HCT116 (cell line): ENCODE measurements around the gene ESR2. TPM values are rescaled to one million over a fixed set of nuclear protein-coding genes. Genes with fewer than 3 reads are reported as not detected.

Experiments
- ATAC-seq: fragments of 200-7000 bp; cut with Tn5 transposase; 2 replicates; pipeline ENCODE4 v1.9.1; 2020; ENCODE audit warnings: mild to moderate bottlenecking, moderate library complexity
- BruUV-seq: library from RNA; stranded (reverse); fragments of 400-500 nt; replicated peaks from 2 replicates; lab custom pipeline; 2021; lab: Mats Ljungman, UMichigan
- CTCF ChIA-PET: fragments of 300-600 bp; sonication (Branson Sonifier 250); formaldehyde crosslinking; loops from one replicate; lab custom pipeline; 2021; ENCODE audit warnings: antibody characterized with exemption; lab: Charles Lee
- POLR2A ChIA-PET: fragments of 300-600, 350-600 bp; sonication (Branson Sonifier 250); formaldehyde crosslinking; loops from one replicate; lab custom pipeline; 2021; ENCODE audit warnings: antibody characterized with exemption; lab: Charles Lee
- RAD21 ChIA-PET, 2 experiments: fragments of 300-600 bp; sonication (Branson Sonifier 250); formaldehyde crosslinking; loops; one replicate each; lab custom pipeline; 2023; ENCODE audit warnings: low total read pairs in 2 of 2; ENCODE audit not compliant: uncharacterized antibody in 2 of 2, unreplicated experiment in 2 of 2, low non-redundant PET in 1 of 2; lab: Charles Lee
- DNase-seq: peaks from one replicate; pipeline ENCODE4 v3.0.0-alpha.2; 2010; ENCODE audit warnings: low read depth, low spot score
- H2AFZ ChIP-seq: fragments of 200-600 bp; shearing (Covaris generic), sonication (generic); 2 replicates; pipeline ENCODE4 v1.6.1; 2017; ENCODE audit warnings: low read depth, mixed run types, mixed read lengths, antibody characterized with exemption, low read length; ENCODE audit not compliant: poor library complexity, severe bottlenecking
- H3K27ac ChIP-seq: 2 replicates; pipeline ENCODE4 v1.5.1; 2012; ENCODE audit warnings: low read depth, low read length
- H3K27me3 ChIP-seq: fragments of 200-600 bp; sonication (generic); 2 replicates; pipeline ENCODE4 v1.6.1; 2016; ENCODE audit warnings: mixed run types, low read length, mixed read lengths; ENCODE audit not compliant: insufficient read depth
- H3K36me3 ChIP-seq, 2 experiments: fragments of 200-500 bp in 1 of 2; fragments of 200-600 bp in 1 of 2; sonication (Bioruptor generic) in 1 of 2; sonication (generic) in 1 of 2; 2 replicates each; pipeline versions ENCODE4 v1.5.1 to v1.6.1; 2014 to 2016; ENCODE audit warnings: low read length in 2 of 2, inconsistent platforms in 1 of 2, mixed read lengths in 1 of 2, mixed run types in 1 of 2; ENCODE audit not compliant: insufficient read depth in 2 of 2, control insufficient read depth in 1 of 2
- H3K4me1 ChIP-seq, 2 experiments: fragments of 200-600 bp in 1 of 2; sonication (generic) in 1 of 2; 2 replicates each; pipeline versions ENCODE4 v1.5.1 to v1.6.1; 2012 to 2017; ENCODE audit warnings: low read length in 2 of 2, inconsistent platforms in 1 of 2, mild to moderate bottlenecking in 1 of 2, mixed read lengths in 1 of 2, mixed run types in 1 of 2, moderate library complexity in 1 of 2; ENCODE audit not compliant: insufficient read depth in 2 of 2, control insufficient read depth in 1 of 2
- H3K4me2 ChIP-seq: fragments of 200-600 bp; sonication (generic); 2 replicates; pipeline ENCODE4 v1.6.1; 2017; ENCODE audit warnings: mixed run types, low read length, mixed read lengths
- H3K4me3 ChIP-seq, 2 experiments: fragments of 200-600 bp in 1 of 2; sonication (generic) in 1 of 2; replicated peaks in 1 of 2; 2 replicates each; pipeline ENCODE4 v1.5.1; 2011 to 2016; ENCODE audit warnings: low read length in 2 of 2, control low read depth in 1 of 2, low read depth in 1 of 2, mild to moderate bottlenecking in 1 of 2, mixed read lengths in 1 of 2, mixed run types in 1 of 2
- H3K79me2 ChIP-seq: fragments of 200-600 bp; sonication (generic); 2 replicates; pipeline ENCODE4 v1.6.1; 2017; ENCODE audit warnings: mild to moderate bottlenecking, mixed run types, low read length, moderate library complexity, mixed read lengths; ENCODE audit not compliant: insufficient read depth
- H3K9ac ChIP-seq: fragments of 200-600 bp; sonication (generic); 2 replicates; pipeline ENCODE4 v1.6.1; 2016; ENCODE audit warnings: low read length, mixed read lengths
- H3K9me2 ChIP-seq: fragments of 200-600 bp; sonication (generic), shearing (Covaris generic); 2 replicates; pipeline ENCODE4 v1.6.1; 2017; ENCODE audit warnings: mixed run types, mild to moderate bottlenecking, moderate library complexity; ENCODE audit not compliant: insufficient read depth
- H3K9me3 ChIP-seq, 2 experiments: fragments of 200-500 bp in 1 of 2; fragments of 200-600 bp in 1 of 2; sonication (Bioruptor generic) in 1 of 2; sonication (generic) in 1 of 2; 2 replicates each; pipeline ENCODE4 v1.6.1; 2014 to 2017; ENCODE audit warnings: low read length in 2 of 2, mixed read lengths in 2 of 2, inconsistent platforms in 1 of 2, low read depth in 1 of 2, mild to moderate bottlenecking in 1 of 2, mixed run types in 1 of 2, moderate library complexity in 1 of 2; ENCODE audit not compliant: control insufficient read depth in 1 of 2, insufficient read depth in 1 of 2
- H4K20me1 ChIP-seq: fragments of 200-600 bp; sonication (generic), shearing (Covaris generic); 2 replicates; pipeline ENCODE4 v1.6.1; 2017; ENCODE audit warnings: mixed run types, mild to moderate bottlenecking, moderate library complexity; ENCODE audit not compliant: insufficient read depth
- CEBPB ChIP-seq: IDR thresholded peaks from 2 replicates; pipeline ENCODE4 v1.6.1; 2012; ENCODE audit warnings: low read depth
- CTCF ChIP-seq, 3 experiments: fragments of 200-600 bp in 1 of 3; sonication (generic) in 1 of 3; IDR thresholded peaks in 2 of 3; conservative IDR thresholded peaks in 1 of 3; 2 replicates each; pipeline ENCODE4 v1.5.1; 2012 to 2017; ENCODE audit warnings: low read depth in 2 of 3, low read length in 2 of 3, antibody characterized with exemption in 1 of 3, borderline replicate concordance in 1 of 3, control low read depth in 1 of 3, mild to moderate bottlenecking in 1 of 3, mixed read lengths in 1 of 3, mixed run types in 1 of 3, moderate library complexity in 1 of 3; ENCODE audit not compliant: insufficient read depth in 1 of 3
- EZH2 ChIP-seq: fragments of 200-600 bp; sonication (generic); IDR thresholded peaks from 2 replicates; pipeline ENCODE4 v1.6.1; 2017; ENCODE audit warnings: antibody characterized with exemption, mixed run types
- REST ChIP-seq: IDR thresholded peaks from 2 replicates; pipeline ENCODE4 v1.6.1; 2012; ENCODE audit warnings: low read depth
- ZFX ChIP-seq: fragments of 450-650 bp; IDR thresholded peaks from 2 replicates; pipeline ENCODE4 v1.6.1; 2017
- intact Hi-C: fragments of 100-400 bp; cut with micrococcal nuclease; formaldehyde crosslinking; loops from 2 replicates; pipeline ENCODE4 v1.10.0; 2022
- total RNA-seq: library from RNA; stranded (reverse); gene quantifications from one replicate; pipeline ENCODE4 v1.2.1, GENCODE V29; 2021; ENCODE audit not compliant: unreplicated experiment

ESR2 gene
- total RNA-seq, 1 experiment from 2014 or later, result 0.32 TPM

- H3K4me2 ChIP-seq, result no peak overlapping the region
- H3K9ac ChIP-seq, result no peak overlapping the region
- H3K36me3 ChIP-seq, result no peaks in the 10 kb centered on the region
- RAD21 ChIA-PET, result no interaction called here
- H3K4me3 ChIP-seq, result no peak overlapping the region
- H3K79me2 ChIP-seq, result no peaks in the 10 kb centered on the region
- no peak for ATAC-seq
- no peak overlapping the region for H2AFZ ChIP-seq
- no peaks in the 10 kb centered on the region for H4K20me1 ChIP-seq
- H3K27ac ChIP-seq, result no peak overlapping the region
- no peaks in the 10 kb centered on the region for H3K9me3 ChIP-seq
- no peak for TF ChIP-seq EZH2
- TF ChIP-seq REST, result no peak
- no peak for TF ChIP-seq CEBPB
- no peak for TF ChIP-seq ZFX
- no peak for TF ChIP-seq CTCF (IDR thresholded peaks at IDR 0.05 in 2 of 3, conservative IDR thresholded peaks at IDR 0.05 in 1 of 3; ENCODE audit: borderline replicate concordance in 1 of 3, insufficient read depth in 1 of 3, low read depth in 2 of 3, low read length in 2 of 3)
- TF ChIP-seq, all 23 proteins: peak for 0
- ChIA-PET CTCF (interaction anchor here (1.1 to 1.3 kb wide), 2 partner anchors 10 to 236 kb away, joined by 3 read pairs; no protein-coding TSS in a partner anchor), POLR2A (no interaction called here)
- no peaks in the 10 kb centered on the region for H3K9me2 ChIP-seq
- H3K27me3 ChIP-seq, result no peaks in the 10 kb centered on the region
- no TSS peak for BruUV-seq
- H3K4me1 ChIP-seq, result peaks cover 18% of the 10 kb centered on the region in 2 experiments
- DNase-seq, result no peak
- intact Hi-C loops, result no loop called here
Measured at GRCh38 chr14:64059454-64060198, 234.5 kb downstream of the ESR2 start.
